Right ventricle myocardium superior (tissue), 1 donor: ENCODE data around the gene RPL11. TPM values are rescaled to one million over a fixed set of nuclear protein-coding genes. Genes with fewer than 3 reads are reported as not detected.
A peak's percentile ranks its signal among the peaks of the same experiment; 100 is the strongest.
"Not testable (repeated sequence)": the region's sequence is repeated elsewhere in the genome, so short reads cannot be mapped to it uniquely, and the experiment has no call there.

Experiments used
- ATAC-seq: fragments of 200-7000 bp; cut with Tn5 transposase; one replicate; pipeline ENCODE4 v1.9.1; 2020; ENCODE audit warnings: mild to moderate bottlenecking; ENCODE audit not compliant: poor library complexity
- DNase-seq: peaks from one replicate; pipeline ENCODE4 v3.0.0-alpha.2; 2020
- intact Hi-C: fragments of 100-400 bp; cut with DNase I; formaldehyde crosslinking; loops from one replicate; pipeline ENCODE4 v1.11.2; 2022
- long read RNA-seq: library from polyadenylated mRNA; unstranded; transcript quantifications from one replicate; pipeline ENCODE4 v2.0.0, GENCODE V29; 2021
- total RNA-seq: library from RNA; stranded (reverse); fragmentation: NEBNext Ultra II Directional; extraction: Animal tissue kit (Norgen Biotek cat#: 25700); gene quantifications from one replicate; pipeline ENCODE4 v1.2.1, GENCODE V29; 2021
- donor health status: DM: no; HTN: yes; CAD: no; lungs with severe emphysema.

Gene RPL11
- 570 TPM for total RNA-seq
- long read RNA-seq, transcript RPL11-201 (6 exons, 660 nt): minor isoform, 34 of 279 reads
- long read RNA-seq, transcript RPL11-203 (5 exons, 879 nt): minor isoform, 11 of 279 reads
- long read RNA-seq, transcript RPL11-206 (6 exons, 1,017 nt): major isoform, 192 of 279 reads
- long read RNA-seq, partial matches to known transcripts: 38 of 279 reads
- long read RNA-seq, other reads (novel, unspliced or antisense): 1 of 279 reads

DNA sequence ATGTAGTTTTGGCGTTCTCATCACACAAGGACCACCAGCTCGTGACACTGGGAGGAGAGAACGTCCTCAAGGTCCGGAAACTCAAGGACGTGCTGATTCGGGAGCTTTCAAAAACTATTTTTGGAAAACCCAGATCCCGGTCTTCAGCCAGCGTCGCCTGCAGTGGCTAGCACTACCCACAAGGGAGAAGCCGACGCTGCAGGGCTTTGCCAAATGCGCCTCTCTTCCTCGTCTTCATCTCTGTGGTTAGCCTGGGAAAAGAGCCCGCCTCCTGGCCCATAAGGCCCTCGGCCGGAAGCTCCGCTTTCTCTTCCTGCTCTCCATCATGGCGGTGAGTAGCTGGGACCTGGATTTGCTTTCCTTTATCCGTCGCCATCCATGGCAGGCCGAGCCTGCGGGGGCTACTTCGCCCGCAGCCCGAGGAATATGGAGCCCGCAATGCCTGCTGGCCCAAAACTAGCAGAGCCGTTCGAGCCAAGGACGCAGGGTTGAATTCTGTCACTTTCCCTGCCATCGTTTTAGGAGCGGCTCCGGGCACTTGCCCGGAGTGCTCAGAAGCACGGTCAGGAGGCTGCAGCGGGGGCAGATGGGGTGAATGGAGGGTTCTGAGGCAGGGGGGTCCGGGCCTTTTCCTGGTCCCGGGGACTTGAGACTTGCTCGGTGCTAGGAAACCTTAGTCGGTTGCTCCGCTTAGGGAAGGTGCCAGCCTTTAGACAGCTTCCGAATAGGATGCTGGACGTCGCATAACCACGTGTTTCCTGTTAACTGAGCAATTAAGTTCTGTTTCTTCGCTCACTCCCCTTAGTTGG lies at the start of gene RPL11:
Gene RPL11, plus strand, starts transcription at position 308 of the 809 bp plus-strand sequence. Its CDS starts 18 bp downstream, at position 326.
- ATAC-seq (peak; percentile 100), DNase-seq (peak; percentile 94)
- intact Hi-C loops: loop anchor here (10.0 kb wide), 1 partner anchor 53 kb away; the partner anchor contains the start of gene ELOA

DNA sequence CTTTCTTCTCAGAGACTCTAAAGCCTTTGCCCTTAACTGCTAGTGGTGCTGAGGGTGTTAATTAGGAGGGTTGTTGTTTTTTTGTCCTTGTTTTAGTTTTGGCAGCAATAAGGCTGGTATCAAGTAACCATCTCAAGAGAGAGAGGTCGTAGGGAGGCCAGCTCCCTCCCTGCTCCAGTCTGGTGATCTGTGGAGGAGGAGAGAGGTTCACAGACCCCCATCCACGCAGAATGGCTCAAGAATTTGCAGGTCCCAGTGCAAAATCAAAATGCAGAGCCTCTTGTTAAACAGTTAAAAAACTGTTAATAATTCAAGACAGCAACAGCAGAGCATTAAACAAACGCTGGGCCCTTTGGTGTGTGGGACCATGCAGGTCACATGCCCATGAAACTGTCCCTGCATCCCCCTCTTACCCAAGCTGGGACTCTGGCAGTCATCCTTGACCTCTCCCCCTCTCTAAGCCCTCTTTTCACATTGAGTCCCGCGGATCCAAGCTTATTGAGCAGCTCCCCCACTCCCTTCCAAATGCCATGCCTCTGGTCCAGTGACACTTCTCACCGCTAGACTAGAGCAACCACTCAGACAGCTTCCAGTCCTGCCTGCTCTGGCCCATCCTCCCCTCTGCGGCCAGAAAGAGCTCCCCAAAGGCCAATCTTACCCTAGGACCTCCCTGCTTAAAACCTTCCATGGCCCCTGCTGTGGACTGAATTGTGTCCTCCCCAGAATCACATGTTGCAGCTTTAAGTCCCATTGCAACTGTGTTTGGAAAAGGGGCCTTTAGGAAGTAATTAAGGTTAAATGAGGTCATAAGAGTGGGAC lies 47.7 kb upstream of the RPL11 start:
- DNase-seq: no peak
- intact Hi-C loops: no loop called here
- peak; percentile 60 for ATAC-seq

DNA sequence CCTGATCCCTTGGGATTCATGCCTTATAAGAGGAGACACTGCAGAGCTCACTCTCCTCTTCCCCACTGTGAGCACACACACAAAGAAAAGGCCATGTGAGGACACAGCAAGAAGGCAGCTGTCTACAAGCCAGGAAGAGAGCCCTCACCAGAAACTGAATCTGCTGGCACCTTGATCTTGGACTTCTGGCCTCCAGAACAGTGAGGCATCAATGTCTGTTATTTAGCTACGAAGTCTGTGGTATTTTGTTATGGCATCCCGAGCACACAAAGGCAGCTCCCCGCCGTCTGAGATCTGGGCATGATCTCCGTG lies 47.1 kb upstream of the RPL11 start:
- peak; percentile 30 for ATAC-seq
- DNase-seq: no peak
- intact Hi-C loops: no loop called here

DNA sequence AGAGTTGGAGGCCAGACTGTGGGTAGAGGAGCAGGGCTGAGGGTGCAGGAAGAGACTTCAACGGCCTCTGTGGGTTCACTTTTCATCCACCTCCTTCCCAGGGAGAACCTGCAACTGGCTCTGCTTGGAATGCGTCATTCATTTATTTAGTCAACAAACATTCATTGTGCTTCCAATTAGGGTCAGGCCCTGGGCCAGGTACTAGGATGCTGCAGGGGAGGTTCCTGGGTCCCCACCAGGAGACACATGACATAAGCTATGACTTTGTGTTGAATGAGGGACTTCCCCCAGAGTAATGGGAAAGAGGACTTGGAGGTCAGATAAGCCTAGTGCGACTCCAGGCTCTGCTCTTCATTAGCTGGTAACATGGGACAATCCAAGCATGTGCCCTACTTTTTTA lies 46.3 kb upstream of the RPL11 start:
- no peak for ATAC-seq
- no peak for DNase-seq
- intact Hi-C loops: no loop called here

DNA sequence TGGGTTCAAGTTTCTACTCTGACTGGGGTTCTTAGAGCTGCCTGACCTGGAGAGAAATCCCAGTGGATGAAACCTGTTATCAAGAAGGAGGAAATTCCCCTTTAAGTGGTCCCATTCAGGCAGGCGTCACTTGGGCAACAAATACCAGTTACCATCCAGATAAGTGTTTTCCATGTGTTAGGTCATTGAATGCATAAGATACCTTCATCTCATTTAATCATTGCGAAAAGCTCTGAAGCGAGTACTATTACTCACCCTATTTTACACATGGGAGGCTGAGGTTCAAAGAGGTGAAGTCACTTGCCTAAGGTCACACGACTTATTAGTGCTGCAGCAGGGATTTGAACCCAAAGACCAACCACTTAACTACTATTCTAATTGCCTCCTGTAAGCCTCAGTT lies 45.5 kb upstream of the RPL11 start:
- intact Hi-C loops: no loop called here
- ATAC-seq (no peak), DNase-seq (no peak)

DNA sequence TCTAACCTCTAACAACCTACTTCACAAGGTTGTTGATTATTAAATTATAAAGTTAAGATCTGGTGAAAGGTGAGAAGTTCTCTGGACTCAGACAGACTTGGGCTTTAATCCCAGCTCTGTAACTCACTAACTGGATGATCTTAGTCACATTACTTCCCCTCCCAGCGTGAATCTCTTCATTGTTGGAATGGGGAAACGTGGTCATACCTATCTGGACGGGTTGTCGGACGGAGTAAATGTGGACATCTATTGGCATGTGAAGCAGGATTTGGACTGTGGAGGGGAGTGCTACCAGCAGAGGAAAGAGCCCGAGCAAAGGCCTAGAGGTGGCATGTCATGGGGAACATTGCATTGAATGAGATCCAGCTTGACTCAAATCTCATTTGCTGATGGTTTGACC lies 45.1 kb upstream of the RPL11 start:
- DNase-seq (no peak), ATAC-seq (no peak)
- intact Hi-C loops: no loop called here

DNA sequence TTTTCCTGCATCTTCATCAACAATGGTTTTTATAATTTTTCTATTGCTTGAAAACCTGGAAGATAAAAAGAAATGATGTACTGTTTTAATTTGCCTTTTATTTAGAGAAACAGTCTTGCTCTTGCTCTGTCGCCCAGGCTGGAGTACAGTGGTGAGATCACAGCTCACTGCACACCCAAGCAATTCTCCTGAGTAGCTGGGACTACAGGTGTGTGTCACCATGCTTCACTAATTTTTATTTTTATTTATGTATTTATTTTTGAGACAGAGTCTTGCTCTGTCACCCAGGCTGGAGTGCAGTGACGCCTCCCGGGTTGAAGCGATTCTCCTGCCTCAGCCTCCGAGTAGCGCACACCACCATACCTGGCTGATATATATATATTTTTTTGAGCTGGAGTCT lies 43.0 kb upstream of the RPL11 start:
- DNase-seq (no peak), ATAC-seq (no peak)
- intact Hi-C loops: no loop called here

DNA sequence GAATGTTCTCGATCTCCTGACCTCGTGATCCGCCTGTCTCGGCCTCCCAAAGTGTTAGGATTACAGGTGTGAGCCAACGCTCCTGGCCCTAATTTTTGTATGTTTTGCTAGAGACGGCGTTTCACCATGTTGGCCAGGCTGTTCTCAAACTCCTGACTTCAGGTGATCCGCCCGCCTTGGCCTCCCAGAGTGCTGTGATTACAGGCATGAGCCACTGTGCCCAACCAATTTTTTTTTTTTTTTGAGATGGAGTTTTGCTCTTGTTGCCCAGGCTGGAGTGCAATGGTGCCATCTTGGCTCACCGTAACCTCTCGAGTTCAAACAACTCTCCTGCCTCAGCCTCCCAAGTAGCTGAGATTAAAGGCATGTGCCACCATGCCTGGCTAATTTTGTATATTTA lies 42.4 kb upstream of the RPL11 start:
- intact Hi-C loops, ATAC-seq, DNase-seq: not testable (repeated sequence)

DNA sequence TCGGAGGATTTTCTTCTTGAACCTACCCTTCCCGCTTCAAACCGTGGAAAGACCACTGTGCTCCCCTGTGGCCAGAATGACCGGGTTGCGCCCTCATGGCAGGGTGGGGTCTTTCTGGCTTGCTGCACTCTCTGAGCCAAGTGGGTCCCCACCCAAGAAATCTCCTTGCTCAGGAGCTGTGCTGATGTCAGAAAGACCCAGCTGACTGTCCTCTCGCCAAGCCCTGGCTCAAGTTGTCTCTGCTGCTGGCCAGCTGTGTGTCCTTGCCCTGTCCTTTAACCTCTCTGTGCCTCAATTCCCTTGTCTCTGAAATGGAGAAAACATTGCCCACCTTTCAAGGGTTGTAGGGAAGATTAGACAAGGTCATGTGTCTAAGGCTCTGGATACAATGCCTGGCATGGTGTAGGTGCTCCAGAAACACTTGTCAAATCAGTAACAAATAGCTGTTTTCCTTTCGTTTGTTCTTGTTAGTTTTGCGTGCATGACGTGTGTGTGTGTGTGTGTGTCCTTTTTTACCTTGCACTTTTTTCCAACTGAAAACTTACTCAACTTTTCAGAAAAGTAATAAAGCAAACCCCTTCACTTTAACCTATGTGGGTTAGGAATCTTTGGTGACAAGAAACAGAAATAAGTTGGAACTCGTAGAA lies 41.1 kb upstream of the RPL11 start:
- peak; percentile 86 for ATAC-seq
- intact Hi-C loops: no loop called here
- peak; percentile 84 for DNase-seq

DNA sequence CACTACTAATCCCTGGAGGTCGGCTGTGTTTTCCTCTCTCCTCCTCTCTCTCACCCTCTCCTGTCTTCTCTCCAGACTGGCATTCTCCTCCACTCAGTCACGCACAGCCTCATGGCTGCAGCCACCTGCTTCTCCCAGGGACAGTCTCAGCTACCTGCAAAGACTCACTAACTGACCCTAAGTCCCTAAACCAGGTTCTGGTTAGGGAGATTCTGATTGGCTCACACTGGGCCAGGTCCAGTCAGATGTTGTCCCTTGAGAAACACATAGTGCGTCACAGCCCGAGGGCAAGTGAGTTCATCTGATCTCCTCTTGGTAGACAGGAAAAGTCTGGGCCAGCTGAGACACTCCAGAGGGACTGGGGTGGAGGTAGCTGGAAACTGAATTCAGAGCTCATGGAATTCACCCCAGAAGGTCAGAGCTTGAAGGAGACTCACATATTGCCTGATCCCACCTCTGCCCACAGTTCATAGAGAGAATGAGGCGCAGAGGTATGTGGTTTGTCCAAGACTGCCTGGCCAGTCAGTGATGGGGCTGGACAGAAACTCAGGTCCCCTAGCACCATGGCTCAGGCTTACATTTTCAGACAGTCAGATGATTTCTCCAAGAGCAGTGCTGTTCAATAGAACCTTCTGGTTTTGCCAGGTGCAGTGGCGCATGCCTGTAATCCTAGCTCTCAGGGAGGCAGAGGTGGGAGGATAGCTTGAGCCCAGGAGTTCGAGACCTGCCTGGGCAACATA lies 40.4 kb upstream of the RPL11 start:
- ATAC-seq: peak; percentile 95
- intact Hi-C loops: no loop called here
- peak; percentile 79 for DNase-seq

DNA sequence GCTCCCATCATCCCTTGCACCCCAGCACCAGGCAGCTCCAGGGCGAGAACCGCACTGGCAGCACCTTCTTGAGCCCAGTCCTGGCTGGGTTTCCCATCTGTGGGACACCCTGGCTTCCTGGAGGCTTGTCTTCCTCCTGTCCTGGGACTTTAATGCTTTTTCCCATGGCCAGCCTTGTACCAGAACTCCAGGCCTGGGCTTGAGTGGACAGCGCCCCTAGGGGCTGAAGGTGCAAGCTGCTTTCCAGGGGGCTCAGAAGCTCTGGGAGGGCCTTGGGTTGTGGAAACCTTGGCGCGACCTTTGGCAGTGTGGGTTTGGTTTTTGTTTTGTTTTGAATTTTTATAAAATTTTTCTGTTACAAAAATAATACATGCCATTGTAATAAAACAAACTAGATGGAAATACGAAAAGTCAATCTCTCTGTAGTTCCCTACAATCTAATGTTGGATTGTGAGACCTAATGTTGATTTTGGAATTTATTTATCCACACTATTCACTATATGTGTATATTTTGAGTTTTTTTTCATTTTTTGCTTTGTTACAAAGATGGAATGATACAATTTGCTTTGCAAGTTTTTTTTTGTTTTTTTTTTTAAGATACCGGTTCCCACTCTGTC lies 33.8 kb upstream of the RPL11 start:
- intact Hi-C loops: no loop called here
- peak; percentile 74 for DNase-seq
- peak; percentile 86 for ATAC-seq

DNA sequence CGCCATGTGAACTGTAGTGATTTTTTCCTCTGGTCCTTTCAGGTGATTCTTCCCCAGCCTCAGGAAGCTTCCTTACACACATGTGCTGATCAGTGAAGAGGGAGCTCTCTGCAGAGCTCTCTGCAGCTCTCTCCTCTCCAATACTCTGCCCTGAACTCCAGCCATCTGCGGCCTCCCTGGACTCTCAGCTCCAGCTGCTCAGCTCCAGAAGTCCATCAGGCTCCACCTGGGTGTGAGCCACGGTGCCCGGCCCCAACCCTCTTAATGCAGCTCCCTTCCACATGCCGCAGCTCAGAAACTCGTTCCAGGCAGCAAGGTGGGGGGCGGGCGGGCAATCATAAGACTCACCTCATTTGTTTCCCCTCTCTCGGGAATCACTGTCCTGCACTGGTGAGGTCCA lies 30.9 kb upstream of the RPL11 start:
- ATAC-seq: no peak
- DNase-seq: no peak
- intact Hi-C loops: no loop called here

DNA sequence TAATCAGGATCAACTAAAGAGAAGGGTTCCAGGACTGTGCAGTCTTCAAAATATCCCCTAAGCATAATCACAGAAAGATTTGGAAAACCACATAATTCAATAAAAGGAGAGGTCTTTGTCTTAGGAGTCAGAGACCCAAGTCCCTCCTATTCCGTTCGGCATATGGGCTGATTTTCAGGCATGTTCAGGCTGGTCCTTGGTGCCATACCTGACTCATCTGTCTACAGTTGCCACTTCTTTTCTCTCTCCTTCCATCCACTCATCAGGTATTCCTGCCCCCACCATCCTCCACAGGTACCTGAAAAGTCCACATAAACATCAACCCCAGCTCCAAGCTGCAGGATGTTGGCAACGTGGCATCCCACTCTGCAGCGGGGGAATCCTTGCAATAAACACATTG lies 29.7 kb upstream of the RPL11 start:
- intact Hi-C loops: no loop called here
- ATAC-seq: no peak
- DNase-seq: no peak

DNA sequence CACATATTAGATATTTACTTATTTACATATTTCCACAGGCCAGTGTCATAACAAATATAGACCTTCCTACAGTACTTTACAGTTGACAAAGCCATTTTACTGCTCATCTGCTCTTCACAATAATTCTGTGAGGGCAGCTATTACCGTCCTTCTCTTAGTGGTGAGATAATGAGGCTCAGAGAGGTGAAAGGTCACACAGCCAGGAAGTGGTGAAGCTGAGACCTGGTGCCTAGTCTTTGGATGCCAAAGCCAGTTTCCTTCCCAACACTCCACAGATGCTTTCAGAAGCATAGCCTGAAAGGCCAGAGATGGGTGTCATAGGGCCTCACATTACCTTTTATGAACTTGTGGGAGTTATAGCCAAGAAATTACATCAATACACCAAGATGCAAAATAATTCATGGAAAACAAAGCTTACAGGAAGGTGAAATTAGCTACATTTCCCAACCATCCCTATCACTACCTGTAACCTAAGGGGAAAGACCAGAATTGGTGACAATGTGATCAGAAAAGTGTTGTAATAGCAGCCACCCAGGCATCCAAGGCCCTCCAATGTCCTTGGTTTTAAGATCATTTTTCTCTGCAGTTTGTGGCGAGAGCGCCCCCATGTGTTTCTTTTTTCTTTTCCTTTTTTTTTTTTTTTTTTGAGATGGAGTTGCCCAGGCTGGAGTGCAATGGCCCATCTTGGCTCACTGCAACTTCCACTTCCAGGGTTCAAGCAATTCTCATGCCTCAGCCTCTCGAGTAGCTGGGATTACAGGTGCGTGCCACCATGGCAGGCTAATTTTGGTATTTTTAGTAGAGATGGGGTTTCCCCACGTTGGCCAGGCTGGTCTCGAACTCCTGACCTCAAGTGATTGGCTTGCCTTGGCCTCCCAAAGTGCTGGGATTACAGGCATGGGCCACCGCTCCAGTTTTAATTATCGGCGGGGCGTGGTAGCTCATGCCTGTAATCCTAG lies 26.5 kb upstream of the RPL11 start:
- intact Hi-C loops: no loop called here
- no peak for DNase-seq
- ATAC-seq: peak; percentile 31

DNA sequence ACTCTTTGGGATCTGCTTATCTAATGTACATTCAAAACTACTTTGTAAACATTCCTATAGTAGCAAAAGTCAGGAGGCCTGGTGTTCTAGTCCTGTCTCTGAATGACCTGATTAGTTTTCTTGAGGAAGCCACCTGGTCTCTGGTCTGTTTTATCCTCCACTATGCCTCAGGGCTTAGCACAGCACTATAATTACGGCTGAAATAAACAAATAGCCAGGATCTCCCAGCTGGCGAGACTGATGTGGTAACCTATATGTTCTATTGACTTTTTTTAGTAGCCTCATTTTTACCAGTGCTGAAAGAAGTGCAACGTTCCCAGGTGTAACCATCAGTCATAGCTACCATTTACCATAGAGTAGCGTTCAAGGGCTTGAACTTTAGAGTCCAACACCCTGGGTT lies 24.2 kb upstream of the RPL11 start:
- intact Hi-C loops: no loop called here
- ATAC-seq: no peak
- no peak for DNase-seq

DNA sequence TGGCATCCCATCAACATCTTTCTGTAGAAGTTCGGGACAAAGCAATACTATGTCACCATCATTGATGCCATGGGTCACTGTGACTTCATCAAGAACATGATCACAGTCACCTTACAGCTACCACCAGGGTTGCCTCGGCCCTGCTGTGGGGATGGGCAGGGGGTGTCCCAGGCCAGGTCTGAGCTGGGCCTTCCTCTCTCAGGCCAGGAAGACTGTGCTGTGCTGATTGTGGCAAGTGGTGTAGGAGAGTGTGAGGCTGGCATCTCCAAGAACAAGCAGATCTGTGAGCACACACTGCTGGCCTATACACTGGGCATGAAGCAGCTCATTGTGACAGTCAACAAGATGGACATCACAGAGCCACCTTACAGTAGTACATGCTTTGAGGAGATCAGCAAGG lies 20.9 kb upstream of the RPL11 start:
- DNase-seq: no peak
- ATAC-seq: no peak
- intact Hi-C loops: no loop called here
